ENCODE data around the gene POLR2M.

POLR2M gene

DNA sequence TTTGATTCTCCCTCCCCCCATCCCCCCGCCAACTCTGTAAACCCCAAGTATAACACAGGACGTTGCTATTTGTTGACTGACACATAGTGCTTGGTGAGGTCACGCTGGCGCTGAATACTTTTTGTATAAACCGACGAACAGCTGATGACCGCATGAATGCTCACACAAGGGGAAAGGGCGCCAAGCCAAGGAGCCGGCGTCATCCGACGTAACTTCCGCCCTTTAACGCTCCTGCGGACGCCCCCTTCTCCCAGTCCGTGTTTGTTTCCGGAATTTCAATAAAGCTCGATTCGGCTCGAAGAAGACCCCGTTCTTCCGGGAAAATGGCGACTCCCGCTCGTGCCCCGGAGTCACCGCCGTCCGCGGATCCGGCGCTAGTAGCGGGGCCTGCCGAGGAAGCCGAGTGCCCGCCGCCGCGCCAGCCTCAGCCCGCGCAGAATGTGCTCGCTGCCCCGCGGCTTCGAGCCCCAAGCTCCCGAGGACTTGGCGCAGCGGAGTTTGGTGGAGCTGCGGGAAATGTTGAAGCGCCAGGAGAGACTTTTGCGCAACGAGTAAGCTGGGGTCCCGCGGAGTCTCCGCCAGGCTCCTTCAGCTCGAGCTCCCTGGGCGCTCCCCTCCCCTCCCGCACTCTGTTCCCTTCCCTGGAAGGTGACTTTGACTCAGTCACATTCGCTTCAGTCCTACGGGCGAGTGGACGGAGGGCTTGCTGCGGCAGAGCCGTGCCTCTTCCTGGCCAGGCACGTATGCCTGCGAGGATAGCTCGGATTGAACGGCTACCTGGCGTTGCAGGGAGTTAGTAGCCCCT lies at the start of gene POLR2M:
Gene POLR2M, plus strand, starts transcription at position 310 of the 805 bp plus-strand sequence. Its CDS starts 129 bp downstream, at position 439.
- DNase-seq, result peak; percentile 98

DNA sequence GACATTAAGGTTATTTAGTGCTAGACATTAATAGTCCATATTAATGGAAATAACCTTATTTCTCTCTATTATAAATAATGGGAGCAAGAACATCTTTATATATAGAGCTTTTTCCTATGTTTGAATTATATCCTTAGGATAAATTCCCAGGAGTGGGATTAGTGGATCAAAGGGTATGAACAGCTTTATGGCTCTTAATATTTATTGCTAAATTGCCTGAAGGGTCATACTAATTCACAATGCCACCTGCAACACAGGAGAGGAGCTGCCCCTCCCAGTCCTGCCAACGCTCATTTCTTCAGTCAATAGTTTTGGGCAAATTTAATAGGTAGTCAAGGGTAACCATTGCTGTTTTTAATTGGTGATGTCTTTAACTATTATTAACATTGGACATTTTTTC lies 48.9 kb upstream of the POLR2M start:
- DNase-seq, result no peak

DNA sequence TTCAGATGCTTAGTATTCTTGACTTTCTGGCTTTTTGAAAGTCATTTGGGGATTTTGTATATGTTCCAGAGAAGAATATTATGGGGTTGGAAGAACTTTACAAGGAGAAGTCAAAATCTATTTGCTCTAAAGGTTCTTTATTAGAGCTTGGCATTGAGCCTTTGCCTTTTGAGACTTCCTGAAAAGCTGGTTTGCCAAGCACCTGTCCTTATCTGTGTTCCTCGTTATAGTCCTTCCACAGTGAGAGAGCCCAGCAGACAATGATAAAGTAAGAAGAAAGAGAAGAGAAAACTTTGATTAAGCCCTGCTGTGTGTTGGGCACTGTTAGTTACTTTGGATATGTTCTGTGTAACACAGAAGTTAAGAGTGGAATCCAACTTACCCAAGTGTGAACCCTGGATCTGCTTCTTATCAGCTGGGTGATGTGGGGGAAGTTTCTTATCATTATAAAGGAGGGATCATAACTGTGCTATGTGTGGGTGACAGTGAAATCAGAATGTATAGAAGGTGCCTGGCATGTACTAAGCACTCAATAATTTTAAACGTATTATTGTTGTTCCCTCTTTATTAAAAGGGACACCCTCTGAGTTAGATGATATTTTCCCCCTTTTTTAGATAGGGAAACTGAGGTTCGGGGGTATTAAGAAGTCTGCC lies 44.3 kb upstream of the POLR2M start:
- no peak for DNase-seq

DNA sequence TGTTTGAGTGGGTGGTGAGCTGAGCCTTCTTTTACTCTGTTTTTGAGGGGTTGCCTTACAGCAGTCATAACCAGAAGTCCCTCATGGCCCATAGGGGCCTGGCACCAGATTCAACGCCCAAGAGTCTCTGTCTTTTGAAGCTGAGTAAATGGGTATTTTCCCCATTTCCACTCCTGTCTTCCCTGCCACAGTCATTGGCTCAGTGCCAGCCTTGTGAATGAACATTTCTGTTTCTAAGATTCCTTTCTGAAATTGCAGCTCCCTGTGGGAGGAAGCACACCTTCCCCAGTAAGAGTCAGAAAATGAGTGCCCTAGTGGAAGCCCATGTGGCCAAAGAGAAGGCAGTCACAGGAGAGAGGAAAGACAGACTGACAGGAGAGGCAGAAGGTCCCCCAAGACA lies 43.7 kb upstream of the POLR2M start:
- DNase-seq, result no peak

DNA sequence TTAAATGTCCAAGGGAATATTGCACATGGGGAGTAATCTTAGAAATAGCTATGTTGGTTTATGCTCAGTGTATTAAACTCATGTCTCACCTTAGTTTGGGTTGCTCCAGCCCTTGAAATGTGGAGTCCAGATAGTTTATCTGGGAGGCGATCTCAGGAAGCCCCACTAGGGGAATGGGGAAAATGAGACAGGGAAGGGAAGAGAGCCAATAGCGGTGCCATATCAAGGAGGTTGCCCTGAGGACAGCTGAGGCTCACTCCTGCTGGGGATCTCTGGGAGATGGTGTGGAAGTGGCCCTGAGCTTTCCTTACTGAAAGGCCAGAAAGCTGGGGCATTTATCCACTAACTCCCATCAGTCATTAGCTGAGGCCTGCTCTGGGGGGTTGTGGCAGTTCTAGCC lies 43.3 kb upstream of the POLR2M start:
- no peak for DNase-seq

DNA sequence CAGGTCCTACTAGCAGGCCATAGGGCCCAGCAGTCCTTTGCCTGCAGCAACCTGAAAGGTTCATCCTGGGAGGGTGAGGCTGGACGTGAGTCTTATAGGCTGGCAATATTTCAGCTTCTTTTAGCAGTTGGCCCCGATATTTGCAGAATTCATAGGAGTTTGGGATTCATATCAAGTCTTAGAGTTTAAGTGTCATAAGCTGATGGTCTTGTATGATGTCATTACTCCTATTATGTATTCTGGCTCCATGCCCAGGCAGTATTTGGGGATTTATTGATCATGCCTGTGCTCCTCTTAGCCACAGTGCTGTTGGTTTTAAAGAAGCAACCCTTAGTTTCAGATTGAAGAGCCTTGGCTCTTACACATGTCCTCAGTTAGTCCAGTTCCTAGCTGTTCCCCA lies 41.3 kb upstream of the POLR2M start:
- DNase-seq, result no peak

DNA sequence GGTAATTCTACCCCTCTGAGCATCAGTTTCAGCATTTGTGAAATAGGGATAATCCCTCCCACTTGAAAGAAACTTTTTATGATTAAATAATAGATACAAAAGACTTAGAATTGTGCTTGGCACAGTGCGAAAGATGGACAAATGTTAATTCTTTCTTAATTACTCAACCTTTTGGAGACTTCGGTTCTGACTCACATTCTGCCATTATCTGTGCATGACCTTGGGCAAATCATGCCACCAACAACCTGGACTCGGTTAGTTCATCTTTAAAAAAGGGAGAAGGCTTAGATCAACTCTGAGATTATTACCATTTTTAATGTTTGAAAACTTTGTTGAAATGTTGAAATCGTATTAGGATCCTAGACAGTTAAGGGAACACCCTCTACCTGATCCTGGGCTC lies 40.6 kb upstream of the POLR2M start:
- no peak for DNase-seq

DNA sequence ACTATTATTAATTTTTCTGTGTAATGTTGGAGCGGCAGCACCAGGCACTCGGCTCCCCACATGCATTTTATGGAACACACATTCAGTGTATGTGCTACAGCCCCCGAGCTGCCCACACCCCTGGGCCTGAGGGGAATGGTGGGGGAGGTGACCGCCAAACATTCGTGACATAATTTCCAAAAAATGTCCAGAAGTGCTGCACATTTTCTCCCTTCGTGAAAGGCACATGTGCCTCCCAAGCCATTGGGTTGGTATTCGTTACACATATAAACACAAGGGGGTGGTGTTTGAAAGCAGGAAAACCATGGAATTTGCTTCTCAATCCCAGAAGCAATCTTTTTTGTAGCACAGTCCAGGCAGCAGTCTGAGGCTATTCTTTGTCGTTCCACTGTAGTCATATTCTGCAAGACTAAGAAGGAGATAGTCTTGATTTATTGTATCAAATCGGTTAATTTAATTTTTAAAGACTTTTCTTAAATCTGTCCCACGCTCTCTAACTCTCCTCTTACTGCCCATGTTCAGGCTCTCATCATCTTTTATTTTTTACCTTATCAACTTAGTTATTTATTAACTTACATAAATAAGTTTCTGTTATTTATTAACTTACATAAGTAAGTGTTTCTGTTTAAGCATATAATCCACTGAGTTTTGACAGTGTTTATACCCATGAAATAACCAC lies 39.2 kb upstream of the POLR2M start:
- peak; percentile 68 for DNase-seq

DNA sequence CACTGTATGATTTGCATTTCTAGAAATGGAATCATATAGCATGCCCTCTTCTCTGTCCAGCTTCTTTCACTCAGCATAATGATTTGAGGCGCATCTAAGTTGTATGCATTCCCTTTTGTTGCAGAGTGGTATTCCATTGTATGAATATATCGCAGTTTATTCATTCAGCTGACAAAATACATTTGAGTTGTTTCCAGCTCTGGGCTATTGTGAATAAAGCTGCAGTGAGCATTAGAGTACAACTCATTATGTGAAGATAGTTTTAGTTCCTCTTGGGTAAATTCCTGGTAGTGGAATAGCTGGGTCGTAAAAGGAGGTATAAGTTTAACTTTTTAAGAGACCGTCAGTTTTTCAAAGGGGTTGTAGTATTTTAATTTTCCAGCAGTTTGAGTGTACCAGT lies 38.5 kb upstream of the POLR2M start:
- no peak for DNase-seq

DNA sequence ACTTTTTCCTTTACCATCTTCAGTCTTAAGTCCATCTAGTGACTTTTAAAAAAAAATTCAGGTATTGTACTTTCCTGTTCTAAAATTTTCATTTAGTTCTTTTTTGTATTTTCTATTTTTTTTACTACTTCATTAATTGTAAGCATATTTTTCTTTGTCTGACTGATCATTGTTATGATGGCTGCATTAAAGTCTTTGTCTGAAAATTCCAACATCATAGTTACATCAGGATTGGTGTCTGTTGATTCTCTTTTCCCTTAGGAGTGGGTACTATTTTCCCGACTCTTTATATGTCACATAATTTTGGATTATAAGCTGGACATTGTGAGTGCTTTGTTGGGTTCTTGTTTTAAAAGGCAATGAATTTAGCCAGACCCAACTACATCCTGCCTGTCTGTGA lies 34.9 kb upstream of the POLR2M start:
- no peak for DNase-seq

DNA sequence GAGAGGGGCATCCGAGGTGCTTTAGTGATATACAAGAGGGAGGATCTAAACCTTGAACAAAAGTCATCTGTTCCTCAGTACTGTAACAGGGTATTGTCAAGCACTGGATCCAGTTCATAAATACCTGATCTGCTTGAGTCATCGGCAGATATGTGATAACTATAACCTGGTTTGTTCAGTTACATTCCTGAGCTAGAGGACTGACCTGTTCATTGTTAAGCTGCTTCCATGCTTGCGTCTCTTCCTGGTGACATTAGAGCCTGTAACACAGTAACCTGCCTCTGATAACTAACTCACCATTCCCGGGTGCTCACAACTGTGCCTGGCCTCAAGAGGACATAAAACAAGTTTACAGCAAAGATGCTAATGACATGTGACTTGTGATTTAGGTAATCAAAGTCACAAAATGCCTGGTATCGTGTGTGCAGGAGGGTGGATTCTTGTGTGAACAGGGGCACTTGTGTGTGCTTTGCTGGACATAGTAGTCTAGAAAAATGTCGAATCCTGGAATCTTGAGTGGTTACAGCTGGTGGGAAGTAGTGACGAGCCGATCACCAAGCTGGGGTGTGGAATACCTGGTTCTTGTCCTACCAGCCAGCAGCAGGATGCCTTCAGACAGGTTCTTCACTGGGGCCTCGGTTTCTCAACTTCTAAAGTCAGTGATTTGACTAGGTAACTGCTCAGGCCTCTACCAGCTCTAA lies 30.9 kb upstream of the POLR2M start:
- no peak for DNase-seq

DNA sequence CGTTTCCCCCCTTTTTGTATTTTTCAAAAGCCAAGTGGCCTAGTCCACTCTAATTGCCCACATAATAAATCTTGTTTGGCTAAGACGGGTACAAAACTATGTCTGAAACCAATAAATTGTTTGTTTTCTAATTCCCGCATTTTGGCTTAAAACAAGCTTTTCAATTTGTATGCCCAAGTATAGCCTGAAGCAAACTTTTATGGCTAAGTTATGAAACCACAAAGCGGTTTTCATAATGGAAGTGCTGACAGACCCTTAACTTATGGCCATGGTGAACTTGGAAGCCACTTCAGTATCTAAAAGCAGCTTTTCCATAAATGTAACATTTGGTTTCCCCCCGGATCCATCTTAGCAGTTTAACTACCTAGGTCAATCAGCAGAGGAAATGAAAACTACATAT lies 29.9 kb upstream of the POLR2M start:
- DNase-seq, result no peak

DNA sequence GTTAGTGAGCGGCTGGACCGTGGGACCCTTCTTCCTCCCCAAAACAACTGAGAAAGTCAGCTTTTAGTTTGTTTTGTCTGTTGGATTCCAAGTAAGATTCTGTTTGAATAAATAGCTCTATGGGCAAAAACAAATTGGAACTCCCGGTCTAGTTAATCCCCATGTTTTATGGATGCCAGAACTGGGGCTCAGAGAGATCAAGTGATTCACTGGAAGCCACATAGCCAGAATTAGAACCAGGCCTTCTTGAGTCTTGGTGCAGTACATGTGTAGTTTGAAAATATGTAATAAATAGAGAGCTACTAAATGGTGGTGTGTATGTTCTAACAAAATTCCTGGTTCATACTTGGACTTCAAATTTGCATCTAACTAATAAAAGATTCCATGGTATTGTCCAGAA lies 29.3 kb upstream of the POLR2M start:
- DNase-seq, result no peak

DNA sequence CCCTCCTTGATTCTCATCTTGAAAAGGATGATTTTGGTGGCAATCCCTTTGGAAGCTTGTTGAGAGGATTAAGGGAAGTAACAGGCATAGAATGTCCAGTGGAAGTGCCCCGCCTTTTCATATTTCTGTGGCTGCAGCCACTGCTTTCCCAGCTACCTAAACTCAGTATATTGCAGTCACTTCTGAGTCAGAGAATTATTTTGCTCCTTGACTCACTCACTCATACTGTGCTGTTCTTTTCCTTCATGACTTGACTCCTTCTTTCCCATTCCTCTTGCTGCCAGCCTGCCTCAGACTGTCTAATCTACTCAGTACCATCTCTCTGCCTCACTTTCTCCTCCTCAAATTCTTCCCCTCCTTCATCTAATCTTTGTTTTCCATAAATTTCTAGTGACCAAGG lies 26.5 kb upstream of the POLR2M start:
- no peak for DNase-seq

DNA sequence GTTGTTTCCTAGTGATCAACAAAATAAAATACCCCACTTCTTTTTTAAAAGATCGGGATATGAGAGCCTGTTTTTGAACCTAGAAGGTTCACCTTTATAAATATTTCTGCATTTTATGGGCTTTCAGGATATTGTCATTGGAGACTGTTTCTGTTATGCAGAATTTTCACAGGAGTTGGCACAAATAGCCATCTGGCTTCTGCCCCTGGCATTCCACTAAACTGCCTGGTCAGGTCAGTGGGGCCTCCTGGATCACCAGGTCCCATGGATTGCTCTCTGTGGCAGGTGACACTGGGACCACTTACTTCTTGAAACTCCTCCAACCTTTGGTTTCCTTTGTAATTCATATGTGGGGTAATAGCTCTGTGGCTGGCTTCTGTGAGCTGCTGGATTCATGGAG lies 25.5 kb upstream of the POLR2M start:
- DNase-seq, result no peak

DNA sequence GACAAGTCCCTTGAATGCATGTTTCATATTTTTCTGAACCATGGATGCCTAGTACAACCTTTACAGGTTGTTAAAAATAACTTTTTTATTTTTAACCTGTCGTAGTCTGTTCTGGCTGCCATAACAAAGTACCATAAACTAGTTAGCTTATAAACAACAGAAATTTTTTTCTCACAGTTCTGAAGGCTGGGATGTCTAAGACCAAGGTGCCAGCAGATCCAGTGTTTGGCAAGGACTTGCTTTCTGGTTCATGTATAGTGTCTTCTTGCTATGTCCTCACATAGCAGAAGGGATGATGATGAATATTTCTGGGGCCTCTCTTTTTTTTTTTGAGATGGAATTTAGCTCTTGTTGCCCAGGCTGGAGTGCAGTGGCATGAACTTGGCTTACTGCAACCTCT lies 23.0 kb upstream of the POLR2M start:
- no peak for DNase-seq

DNA sequence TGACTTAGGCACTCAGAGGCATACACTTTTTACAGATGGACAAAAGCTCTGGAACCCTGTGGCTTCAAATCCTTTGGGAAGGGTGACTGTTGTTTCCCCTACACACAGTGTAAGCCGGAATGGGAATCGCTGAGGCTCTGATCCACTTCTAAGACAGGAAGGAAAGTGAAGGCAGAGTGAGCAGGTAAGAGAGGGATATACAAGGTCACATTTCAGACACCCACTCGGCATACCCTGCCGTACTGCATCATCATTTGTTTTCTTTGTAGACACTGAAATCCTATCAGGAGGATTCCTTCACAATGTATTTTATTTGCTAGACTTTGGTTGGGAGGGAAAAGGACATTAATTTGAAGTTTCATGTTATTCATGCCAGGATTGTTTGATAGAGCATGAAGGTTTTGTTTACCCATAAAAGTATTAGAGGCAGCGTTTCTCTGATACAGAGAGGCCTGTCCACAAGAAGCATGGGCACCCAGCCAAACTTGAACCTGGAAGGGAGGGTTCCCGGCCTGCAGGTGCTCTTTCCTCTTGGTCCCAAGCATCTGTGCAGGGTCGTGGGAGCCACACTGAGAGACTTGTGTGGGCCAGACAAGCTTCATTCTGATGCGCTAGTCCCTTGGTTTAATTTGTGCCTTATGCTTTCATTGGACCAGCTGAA lies 21.9 kb upstream of the POLR2M start:
- DNase-seq, result no peak

DNA sequence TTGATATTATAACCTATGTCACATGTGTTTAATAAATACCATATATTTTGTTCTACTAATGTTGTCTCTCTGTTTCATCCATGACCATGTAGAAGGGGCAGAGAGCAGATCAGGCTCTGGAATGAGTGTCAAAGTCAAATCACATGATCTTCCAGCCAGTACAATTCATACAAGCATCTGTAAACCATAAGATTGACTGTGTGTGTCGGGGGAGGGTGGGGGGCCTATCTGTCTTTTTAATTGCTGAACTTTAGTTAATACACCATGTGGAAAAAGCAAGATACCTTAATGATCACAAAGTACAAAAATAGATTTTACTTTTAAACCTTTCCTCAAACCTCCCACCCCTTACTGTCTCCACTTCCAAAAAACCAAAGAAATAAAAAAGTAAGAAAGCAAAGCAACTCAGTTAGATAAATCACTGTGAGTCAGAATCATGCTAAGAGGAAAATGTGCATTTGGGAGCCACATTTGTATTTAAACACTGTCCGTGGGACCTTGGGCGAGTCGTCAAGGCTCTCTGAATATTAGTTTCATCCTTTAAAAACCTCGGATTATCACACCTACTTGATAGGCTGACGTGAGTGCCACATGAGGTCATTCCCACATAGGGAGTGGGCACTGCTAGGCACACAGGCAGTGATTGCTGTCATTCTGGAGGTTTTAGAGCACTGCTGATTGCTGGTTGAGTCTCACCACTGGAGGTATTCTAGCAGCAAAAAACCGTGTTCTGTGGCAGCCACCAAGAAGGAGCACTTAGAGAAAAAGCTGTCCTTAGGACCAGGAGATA lies 21.0 kb upstream of the POLR2M start:
- DNase-seq, result no peak

DNA sequence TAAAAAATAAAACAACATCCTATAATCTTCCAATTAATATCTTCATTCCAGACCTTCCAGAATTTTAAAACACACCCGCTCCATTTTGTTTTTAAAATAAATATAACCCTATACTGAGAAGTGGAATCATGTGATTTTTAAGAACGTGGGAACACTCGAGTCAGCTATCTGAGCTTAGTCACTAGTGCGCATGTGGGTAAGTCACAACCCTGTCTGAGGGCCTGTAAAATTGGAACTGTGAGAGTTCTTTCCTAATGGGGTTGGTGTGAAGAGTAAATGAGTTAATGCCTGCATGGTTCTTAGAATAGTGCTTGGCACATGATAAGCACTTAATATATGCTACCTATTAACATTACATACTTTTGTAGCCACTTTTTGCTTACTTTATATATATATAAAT lies 19.9 kb upstream of the POLR2M start:
- DNase-seq, result no peak

DNA sequence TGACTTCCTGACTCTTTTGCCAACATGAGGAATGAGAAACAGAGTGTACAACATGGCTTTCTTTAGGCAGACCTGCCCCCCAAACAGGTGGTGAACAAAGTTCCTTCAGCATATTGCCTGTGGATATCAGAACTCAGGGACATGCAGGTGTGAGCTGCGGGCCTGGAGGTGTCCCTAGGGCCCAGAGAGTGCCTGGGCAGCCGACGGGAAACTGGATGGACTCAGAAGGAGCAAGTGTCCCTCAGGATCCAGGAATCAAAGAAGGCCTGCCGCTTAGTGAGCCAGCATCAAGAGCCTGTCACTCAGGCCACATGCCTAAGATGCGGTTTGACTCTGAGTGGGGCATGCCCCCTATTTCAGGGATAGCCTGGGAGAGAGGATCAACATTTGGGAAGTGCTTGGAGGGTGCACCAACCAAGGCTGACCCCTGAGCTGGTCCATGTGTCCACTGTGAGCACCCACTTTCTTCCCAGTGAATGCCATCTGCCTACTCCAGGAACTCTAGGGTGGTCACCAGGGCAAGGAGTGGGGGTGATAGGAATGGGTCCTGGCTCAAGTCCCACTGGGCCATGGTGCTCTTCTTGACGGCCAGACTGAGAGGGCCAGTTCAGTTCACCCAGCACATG lies 16.1 kb upstream of the POLR2M start:
- DNase-seq, result no peak

DNA sequence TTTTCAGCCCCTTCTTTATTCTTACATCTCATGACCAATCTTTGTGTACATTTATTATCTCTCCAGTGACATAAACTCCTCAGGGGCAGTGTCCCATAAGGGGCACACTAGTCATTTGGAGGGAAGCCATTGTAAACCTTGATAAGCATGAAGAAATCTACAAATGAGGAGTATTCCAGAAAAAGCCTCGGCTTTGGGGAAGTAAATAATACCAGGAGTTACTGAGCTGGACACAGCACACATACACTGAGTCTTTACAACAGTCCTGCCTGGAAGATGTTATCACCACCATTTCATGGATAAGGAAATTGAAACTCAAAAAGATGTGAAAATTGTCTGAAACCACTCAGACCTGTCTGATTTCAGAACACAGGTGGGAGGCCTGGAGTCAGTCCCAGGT lies 15.4 kb upstream of the POLR2M start:
- no peak for DNase-seq

DNA sequence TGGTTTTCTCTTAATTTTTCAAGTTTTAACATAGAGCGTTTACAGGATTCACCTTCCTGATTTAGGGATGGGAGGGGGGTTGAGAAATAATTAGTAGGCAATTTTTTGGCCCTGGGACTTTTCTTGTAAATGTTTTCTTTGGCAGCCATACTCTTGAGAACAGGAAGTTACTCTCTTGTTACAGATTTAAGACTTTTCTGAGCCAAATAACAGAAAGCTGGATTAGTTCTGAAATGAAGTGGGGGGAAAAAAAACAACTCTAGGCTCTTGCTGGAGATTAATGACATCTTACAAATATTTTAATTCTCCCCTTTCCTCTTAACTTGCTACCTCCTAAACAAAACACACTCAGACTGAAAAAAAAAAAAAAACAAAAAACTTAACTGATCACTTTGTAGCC lies 13.8 kb upstream of the POLR2M start:
- no peak for DNase-seq
